MM.1S (cell line): ENCODE measurements around the gene ATIC.

Experiments
- EZH2 ChIP-seq: fragments of 300-600 bp; sonication (generic); optimal IDR thresholded peaks from 2 replicates; pipeline ENCODE3; 2017; ENCODE audit warnings: low read depth, mild to moderate bottlenecking, antibody characterized with exemption, low read length, mixed read lengths
- TF ChIP-seq, protein P1 (sequence below): fragments of 300-600 bp; sonication (generic); IDR thresholded peaks from 2 replicates; pipeline ENCODE4 v1.5.1; 2016; ENCODE audit warnings: antibody characterized with exemption, low read length, mixed read lengths

- TF ChIP-seq, protein P1, sequence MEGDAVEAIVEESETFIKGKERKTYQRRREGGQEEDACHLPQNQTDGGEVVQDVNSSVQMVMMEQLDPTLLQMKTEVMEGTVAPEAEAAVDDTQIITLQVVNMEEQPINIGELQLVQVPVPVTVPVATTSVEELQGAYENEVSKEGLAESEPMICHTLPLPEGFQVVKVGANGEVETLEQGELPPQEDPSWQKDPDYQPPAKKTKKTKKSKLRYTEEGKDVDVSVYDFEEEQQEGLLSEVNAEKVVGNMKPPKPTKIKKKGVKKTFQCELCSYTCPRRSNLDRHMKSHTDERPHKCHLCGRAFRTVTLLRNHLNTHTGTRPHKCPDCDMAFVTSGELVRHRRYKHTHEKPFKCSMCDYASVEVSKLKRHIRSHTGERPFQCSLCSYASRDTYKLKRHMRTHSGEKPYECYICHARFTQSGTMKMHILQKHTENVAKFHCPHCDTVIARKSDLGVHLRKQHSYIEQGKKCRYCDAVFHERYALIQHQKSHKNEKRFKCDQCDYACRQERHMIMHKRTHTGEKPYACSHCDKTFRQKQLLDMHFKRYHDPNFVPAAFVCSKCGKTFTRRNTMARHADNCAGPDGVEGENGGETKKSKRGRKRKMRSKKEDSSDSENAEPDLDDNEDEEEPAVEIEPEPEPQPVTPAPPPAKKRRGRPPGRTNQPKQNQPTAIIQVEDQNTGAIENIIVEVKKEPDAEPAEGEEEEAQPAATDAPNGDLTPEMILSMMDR, result no peak
- no peak for TF ChIP-seq EZH2
Measured at GRCh38 chr2:215320679-215321078, 8.8 kb downstream of the ATIC start.
